GM18517 (cell line): Measurements from ENCODE around the gene MAN1A1.

ENCODE experiments used
- ATAC-seq: cut with Tn5 transposase; IDR thresholded peaks from one replicate; pipeline ENCODE4 v1.9.1; 2021; ENCODE audit warnings: mild to moderate bottlenecking, moderate library complexity; ENCODE audit not compliant: unreplicated experiment

The MAN1A1 gene

DNA sequence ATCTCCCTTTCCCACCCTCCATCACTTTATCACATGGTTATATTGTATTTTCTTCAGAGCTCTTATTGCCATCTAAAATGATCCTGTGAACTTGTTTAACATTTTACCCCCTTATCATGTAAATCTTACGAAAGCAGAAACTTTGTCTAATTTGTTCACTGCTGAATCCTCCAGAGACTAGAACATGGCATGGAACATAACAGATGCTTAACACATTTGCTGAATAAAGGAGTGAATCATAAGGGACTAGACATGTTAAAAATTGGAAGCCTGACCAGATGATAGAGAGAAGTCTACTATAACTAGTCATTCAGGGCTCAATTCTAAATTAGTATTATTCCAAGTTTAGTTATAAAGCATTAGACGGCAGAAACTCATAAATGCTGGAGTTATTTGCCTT is 73.3 kb downstream of the MAN1A1 start:
- no peak for ATAC-seq

DNA sequence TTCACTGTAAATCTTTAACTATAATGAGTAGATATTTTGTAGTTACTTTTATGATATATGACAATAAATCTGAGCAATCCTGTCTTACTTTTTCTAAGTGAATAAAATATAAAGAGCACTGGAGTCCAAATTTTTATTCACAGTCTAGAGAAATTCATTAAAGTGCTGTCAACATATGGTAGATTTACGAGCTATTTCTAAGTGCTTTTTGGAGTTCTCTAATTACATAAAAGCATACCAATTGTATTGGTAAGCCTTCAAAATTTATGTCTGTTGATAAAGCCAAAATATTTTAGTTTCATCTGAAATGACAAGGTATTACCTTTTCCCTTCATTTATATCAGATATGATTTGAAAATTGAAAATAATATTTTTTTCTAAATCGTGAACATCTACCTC is 75.4 kb downstream of the MAN1A1 start:
- no peak for ATAC-seq

DNA sequence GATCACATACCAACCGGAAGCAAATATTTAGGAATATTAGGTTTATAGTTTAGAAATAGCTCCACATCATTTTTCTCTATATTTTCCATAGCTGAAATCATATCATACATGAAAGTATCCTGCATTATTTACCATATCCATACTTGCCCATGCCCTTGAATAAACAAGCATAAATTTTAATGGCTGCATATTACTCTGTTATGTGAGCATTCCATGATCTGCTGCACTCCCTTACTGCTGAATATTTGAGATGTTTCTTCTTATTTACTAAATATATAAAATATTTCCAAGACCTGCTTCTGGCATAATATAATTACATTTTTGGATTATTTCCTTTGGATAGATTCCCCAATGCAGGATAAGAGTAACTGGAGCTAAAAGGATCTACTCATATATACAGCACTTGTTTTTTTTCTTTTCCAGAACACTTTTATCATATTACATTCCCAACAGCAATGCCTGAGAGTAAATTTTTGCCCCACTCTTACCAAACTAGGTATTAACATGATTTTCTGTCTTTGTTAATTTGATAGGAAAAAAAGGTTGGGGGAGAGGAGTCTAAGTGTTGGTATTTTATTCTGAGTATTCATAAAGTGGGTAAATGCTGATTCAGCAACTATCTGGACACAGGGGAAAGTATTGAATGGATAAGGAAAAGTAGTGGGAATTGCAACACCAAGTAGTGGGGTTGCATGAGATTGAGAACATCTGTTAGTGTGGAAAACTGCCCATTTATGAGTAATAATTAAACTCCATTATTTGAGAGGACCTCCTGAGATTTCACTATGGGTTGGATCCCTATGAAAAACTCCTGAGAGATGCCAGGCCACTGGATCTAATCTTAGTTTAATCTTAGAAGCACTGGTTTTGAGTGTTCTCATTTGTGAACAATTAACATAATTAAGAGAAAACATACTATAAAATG is 76.0 kb downstream of the MAN1A1 start:
- ATAC-seq: no peak

DNA sequence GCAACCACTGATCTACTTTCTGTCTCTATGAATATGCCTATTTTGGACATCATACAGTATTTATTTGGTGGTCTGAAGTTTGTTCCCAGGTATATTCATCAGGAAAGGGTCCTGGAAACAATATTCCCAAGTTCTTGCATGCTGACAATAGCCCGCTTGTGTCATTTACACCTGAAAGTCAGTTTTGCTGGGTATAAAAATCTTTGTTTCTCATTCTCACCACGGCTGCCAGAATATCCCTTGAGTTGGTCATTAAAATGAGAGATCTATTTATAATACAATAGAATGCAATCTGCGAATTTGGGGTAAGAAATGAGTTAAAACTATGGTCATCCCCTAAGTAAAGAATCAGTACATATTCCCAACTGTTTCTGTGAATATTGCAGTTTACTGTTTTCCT is 79.0 kb downstream of the MAN1A1 start:
- ATAC-seq: no peak

DNA sequence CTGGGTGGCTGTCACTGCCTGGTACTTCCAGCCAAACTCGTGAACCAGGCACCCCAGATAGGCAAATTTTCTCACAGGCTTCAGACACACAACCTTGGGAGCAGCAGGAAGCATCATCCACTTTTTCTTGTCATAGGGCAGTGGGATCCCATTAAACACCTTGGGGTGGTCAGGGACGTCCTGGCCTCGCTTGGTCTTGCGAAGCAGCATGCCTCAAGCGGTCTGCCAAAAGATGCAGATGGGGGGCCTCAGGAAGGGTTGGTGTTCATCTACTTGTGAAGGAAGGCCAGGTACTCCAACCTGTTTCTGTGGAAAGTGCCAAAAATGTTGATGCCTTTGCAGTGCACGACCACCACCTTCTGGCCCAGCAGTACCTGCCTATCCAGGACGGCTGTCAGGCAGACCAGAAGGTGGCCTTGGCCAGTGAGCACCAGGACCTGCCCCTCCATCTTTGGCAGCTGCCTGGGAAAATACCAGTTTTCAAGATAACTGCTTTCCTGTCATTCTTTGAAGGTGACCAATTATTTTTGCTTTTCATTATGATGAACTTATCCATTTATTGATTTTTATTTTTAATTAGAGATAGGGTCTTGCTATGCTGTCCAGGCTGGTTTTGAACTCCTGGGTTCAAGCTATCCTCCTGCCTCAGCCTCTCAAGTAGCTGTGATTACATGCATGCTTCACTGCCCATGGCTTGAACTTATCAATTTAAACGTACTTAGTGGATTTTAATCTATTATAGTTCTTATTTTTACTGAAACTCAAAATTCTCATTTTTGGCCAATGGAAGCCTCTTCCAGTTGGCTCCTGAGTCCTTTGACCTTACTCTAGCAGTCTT is 80.1 kb downstream of the MAN1A1 start:
- no peak for ATAC-seq

DNA sequence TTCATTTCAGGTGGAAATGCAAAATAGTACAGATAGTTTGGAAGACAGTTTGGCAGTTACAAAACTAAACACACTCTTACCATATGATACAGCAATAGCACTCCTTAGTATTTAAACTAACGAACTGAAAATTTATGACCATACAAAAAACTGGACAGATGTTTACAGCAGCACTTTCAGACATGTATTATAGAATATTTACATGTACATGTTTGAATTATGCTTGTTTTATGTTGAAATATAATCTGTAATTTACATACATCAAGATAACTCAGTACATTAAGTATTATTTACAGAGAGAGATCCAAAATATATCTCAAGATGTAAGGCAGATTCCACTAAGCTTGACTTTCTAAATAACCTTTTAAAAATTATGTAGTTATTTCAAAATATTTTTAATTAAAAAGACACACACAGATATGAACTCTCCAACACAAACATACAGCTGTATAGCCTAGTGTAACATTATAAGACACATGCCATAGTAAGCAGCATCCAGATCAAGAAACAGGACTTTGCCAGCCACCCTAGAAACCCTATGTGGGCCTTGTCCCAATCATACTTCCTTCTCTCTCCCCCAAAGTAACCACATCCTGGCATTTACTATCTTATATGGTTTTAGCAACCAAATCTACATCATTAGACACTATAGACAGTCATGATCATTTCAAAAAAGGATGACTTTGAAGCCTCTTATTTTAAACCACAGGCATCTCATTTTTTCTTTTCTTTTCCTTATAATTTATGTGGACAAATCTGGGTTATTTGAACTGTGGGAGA is 82.2 kb downstream of the MAN1A1 start:
- no peak for ATAC-seq

DNA sequence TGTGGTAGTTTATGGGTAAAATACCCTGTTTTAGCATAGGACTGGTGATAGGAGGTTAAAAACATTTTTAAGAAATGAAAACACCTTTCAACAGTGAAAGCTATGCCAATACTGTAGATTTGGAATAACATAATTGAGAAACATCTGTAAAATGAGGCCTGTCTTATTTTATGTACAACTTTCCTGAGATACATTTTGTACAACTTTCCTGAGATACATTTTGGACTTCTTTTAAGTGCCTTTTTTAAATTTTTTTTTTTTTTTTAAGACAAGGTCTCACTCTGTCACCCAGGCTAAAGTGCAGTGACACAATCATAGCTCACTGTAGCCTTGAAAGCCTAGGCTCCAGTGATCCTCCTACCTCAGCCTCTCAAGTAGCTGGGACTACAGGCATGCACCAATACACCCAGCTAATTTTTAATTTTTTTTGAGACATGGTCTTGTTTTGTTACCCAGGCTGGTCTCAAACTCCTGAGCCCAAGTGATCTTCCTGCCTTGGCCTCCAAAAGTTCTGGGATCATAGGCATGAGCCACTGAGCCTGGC is 84.6 kb downstream of the MAN1A1 start:
- no peak for ATAC-seq

DNA sequence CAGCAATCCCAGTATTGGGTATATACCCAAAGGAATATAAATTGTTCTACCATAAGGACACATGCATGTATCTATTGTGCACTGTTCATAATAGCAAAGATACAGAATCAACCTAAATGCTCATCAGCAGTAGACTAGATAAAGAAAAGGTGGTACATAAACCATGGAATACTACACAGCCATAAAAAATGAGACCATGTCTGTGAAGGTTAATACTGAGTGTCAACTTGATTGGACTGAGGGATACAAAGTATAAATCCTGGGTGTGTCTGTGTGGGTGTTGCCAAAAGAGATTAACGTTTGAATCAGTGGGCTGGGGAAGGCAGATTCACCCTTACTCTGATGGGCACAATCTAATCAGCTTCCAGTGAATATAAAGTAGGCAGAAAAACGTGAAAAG is 86.9 kb downstream of the MAN1A1 start:
- no peak for ATAC-seq

DNA sequence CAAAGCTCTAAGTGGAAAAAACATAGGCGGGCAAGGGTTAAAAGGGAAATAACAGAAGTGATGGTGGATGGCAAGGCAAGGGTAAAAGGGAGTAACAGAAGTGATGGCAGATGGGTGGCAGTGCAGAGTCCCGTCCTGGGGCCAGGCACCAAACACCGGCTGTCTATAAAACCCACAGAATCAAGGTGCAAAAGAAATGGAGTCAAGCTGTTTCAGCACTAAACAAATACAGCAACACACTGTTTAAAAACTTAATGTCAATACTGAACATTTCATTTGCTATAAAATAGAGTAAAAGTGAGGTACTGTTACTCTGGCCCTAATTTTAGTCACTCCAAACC is 87.6 kb downstream of the MAN1A1 start:
- ATAC-seq: no peak

DNA sequence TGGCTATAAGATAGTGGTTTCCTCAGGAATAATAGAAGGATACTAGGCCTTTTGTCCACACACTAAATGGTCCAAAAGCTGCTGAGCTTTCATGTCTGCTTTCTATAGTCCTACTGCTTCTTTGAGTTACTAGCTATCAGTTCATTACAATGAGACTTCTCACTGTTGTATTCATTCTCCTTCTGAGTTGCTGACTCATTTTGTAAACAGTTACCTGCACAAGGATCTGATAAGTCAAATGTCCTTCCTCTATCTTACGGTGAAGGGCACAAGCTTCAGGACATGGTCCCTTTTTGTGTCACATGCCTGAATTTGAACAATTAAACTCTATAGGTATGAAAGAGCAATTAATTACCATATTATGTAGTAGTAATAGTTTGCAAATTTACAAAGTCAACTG is 90.5 kb downstream of the MAN1A1 start:
- no peak for ATAC-seq

DNA sequence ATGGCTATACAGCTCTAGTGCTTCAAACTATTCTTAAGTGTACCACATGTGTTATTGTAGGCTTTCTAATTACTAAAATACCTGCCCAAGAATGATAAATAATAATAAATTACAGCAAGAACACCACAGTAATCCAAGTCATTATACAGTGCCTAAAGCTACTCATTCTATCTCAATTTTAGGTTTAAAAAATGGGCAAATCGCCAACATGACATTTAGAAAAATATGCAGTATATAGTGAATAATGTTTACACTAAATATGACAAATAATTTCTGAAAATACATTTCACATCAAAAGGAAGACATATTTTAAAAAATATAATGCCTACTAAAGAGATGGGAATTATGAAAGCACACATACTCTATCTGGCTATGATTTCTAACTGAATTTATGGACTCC is 91.8 kb downstream of the MAN1A1 start:
- ATAC-seq: no peak

DNA sequence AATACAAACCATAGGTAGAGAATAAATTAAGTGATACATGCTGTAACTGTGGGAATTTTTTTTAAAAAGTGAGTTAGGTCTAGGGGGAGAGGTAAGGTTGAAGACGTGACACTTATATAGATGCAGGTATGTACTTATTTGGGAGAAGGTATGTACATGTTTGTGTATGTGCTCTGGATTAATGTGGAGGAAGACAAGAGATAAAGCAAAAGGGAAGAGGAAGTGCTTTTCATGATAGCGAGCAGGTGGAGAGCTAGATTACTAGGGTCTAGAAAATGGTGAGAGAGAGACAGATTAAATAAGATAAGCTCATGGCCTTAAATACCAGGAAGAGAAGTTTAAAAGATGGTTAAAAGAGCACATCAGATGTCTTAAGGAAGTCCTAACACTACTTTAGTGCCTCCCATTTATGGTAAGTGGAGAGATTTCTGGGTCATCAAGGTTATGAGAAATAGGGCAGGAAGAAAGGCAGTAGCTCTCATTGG is 92.5 kb downstream of the MAN1A1 start:
- ATAC-seq: no peak

DNA sequence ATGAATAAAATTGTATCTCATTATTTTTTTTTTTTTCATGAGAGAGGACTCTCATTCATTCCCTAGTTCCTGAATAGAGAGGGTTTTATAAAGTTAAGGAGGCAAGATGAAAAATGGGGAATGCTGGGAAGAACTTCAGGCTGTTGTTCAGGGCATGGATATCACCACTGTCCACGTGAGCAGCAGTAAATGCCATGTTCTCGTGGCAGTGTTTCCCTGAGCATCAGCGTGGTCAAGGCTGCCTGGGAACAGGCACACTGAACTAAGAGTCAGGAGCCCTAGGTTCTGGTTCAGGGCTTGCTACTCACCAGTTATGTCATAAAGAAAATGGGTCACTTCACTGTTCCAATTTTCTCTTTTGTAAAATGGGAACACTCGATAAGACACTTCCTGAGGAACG is 93.2 kb downstream of the MAN1A1 start:
- no peak for ATAC-seq

DNA sequence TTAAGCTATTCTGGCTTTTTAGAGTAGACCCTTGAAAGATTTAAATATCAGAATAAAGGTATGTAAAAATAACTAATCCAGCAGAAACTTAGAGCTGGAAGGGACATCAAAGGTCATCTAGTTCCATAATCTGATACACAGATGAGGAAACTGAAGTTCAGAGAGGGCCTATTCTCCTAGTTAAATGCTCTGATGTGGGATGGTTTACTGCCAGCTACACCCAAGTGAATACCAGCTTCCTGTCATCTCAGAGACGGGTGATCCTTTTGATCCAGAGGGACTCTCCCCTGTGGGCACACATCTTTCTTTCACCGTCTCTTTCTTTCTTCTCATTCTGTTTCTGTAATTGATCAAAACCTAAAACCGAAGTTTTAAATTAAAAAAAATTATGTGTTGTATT is 94.1 kb downstream of the MAN1A1 start:
- no peak for ATAC-seq

DNA sequence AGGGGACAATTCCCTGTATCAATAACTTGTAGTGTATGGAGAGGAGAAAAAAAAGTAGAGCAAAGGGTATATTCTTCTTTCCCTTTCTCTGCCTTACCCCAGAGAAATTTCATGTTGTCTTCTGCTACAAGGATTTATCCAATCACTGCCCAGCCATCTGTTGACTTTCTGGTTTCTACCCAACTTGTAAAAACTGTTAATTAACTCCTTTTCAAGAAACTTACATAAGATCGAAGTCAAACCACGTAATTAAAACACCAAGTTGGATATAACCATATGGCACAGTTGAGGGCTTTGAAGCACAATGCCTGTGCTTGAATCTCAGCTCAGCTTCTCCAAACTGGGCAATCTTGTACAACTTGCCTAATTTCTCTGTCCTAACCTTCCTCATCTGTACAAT is 99.5 kb downstream of the MAN1A1 start:
- ATAC-seq: no peak

DNA sequence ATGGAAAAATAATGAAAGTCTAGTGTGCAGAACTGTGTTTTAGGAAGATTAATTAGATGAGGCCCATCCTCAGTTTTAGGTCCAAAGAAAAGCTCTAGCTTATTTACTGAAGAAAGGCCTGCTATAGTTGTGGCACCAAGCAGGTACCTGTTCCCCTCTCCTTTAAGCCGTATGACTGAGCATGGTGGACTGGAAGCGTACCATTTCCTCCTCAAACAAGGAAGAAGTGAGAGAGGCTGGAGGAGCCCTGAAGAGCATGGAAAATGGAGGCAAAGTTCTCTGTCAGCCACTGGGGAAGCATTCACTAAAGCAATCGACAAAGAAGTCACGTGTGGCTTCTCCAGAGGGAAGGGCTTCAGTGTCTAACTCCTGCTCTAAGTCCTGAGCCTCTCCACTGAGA is 100.2 kb downstream of the MAN1A1 start:
- no peak for ATAC-seq

DNA sequence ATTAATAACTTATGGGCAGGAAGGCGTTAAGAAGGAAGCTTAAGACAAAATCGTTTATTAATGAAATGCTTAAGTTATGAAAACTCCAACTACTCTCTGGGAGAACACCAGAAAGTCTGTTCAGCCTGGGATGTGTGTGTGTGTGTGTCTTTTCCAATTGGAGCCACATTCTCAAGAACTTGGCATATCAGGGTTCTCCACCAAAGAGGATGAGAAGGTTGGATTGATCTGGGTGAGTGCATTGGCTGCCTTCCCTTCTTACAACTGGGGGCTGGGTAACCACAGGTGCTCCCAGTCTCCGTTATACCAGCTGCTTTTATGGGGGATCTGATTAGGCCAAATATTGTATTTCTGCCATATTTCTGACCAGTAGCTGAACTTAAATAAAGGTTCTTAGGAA is 102.1 kb downstream of the MAN1A1 start:
- no peak for ATAC-seq

DNA sequence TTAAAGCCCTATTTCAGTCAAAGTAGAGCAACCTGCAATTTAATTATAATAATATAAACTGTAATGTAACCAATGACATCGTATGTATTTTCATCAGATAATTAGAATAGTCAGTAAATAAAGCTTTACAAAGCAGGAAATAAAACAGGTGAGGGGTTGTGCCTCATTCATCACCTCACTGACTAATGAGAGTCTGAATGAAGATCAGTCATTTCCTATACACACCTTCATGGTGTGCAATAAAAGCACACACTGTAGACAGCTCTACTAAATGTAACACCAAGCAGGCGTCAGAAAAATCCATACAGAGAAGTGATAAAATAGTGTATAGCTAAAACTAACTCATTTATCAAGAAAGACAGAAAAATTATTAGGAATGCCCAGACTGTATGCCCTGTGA is 105.9 kb downstream of the MAN1A1 start:
- no peak for ATAC-seq

DNA sequence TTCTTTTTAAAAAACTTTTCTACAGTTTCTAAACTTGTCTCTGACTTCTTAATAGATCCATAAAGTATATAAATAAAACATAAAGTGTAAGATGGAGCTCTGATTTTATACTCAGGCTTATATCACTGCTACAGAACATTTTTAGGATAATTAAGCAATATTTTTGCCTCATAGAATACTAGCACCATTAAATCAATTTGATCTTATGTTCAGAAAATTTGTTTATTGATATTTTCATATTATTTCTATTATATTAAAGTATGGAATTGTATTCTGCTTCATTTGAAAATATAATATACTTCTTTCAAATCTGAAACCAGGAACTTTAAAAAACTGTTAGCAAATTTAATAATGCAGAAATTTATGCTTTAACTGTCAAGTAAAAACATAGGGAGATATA is 106.5 kb downstream of the MAN1A1 start:
- ATAC-seq: no peak

DNA sequence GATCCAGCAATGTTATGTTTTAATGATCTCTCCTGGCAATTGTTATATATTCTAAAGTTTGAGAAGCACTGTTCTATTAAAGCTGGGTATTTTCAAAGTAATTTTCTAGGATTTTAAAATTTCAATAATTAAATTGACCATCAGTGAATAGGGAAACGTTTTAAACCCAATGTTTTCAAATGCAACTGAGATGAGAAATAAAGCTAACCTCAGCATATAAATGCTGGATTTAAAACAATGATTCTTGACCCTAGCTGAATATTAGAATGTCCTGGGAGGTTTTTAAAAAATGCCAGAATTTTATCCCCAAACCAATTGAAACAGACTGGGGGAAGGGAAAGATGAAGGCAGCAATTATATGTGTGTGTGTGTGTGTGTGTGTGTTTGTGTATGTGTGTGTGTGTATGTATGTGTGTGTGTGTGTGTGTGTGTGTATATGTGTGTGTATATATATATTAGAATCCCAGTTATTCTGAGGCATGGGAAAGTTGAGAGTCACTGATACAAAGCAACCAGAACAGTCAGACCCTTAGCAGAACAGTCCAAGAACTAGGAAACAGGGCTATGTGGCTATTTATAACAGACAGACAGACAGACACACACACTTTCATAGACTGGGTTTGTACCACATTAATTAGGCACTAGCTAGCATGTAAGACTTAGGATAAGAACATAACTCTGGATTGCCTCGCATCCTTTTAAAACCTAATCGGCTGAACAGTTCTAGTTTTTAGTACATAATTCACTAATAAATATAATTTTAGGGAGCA is 107.8 kb downstream of the MAN1A1 start:
- no peak for ATAC-seq
